NCI-H748 treated with DMSO at 0.1 percent for 48 hours (cell line): Measurements from ENCODE around the gene TRABD2B.
A peak's percentile ranks its signal among the peaks of the same experiment; 100 is the strongest.

Experiments
- DNase-seq: peaks from one replicate; lab custom pipeline; 2025; lab: John Stamatoyannopoulos, UW

The TRABD2B gene

DNA sequence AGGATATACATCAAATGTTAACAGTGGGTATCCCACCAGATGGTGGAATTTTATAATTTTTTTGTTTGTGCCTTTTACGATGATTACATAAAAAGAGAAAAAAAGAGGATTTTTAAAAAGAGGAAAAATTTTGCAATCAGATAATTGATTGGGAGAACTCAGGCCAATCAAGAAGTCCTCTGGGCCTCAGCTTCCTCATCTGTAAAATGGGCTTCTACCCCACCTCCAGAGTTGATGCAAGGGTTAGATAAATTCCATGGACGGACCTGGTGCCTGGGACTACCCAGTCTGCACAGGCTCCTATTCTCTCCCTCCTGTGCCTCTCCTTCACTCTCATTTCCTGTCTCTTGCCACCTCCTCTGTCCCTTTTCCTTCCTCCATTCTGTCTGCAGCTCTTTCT is 88.9 kb downstream of the TRABD2B start:
- no peak for DNase-seq

DNA sequence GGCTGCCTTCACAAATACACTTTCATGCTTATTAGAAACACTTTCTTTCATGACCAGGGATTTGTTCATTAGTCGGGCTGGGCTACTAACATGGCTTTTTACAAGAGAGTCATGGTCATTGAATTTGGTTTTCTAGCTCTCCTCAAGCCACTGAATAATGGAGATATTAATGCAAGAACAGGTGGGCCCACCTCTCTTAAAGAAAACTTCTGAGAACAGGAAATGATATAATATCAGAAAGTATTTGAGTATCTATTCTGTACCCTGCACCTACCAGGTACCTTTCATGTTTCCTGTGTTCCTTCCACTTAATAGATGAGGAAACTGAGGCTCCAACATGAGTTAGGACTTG is 90.0 kb downstream of the TRABD2B start:
- no peak for DNase-seq

DNA sequence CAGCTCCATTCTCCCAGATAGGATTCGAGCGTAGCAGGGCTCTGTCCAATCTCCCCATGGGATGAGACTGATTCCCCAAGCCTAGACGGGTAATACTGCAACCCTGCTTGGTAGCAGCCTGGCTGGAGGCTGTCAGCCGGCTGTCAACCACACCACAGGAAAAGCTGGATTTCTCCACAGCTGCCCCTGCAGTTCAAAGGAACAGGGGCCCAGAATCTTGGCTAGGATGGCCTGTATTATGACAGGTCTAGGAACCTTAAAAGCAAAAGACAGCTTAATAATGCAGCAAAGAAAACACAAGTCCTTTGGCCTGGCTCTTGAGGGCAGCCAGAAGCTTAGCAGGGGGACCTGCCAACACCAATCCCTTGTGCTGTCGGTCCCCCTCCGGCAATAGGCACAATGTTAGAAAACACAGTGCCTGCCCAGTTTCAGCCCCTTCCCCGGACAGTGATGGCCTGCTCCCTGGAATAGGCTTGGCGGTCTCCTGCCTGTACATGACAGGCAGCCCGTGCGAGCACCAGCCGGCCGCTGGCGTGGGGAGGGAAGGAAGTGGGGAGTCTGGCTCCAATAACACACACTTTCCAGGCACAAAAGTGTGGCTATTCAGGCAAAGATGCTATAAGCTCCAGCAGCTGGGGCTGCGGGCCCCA is 90.5 kb downstream of the TRABD2B start:
- DNase-seq = no peak

DNA sequence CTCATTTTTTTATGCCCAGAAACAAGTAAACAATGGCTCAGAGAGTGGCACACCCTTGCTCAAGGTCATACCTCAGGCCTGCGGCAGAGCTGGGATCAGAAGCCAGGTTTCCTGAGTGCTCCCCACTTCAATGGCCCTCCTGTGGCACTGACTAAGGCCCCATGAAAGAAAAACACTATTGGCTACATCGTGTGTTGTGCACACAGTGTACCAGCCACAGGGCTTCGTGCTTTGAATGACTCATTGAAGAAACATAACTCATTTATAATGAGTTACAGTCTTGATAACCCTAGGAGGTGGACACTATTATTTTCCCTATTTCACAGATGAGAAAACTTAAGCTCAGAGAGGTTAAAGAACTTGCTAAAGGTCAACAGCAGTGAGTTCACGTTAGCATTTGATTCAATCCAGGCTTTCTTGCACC is 91.2 kb downstream of the TRABD2B start:
- no peak for DNase-seq

DNA sequence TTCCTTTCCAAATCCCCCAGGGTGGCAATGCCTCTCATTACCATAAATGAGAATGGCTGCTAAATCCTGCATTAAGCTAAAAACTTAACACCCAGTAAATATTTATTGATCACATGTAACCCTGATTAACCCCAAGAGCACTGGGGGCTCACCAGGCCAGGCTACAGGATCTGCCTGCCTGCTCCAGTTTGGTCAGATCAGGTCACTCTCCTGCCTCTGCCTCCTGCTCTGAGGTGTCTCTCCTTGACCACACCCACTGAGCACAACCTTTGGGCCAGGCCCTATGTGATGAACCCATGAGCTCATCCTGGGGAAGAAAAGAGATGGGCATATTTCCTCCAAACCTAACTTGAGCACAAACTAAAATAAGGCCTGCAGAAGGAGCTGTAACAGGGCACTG is 93.5 kb downstream of the TRABD2B start:
- DNase-seq = no peak

DNA sequence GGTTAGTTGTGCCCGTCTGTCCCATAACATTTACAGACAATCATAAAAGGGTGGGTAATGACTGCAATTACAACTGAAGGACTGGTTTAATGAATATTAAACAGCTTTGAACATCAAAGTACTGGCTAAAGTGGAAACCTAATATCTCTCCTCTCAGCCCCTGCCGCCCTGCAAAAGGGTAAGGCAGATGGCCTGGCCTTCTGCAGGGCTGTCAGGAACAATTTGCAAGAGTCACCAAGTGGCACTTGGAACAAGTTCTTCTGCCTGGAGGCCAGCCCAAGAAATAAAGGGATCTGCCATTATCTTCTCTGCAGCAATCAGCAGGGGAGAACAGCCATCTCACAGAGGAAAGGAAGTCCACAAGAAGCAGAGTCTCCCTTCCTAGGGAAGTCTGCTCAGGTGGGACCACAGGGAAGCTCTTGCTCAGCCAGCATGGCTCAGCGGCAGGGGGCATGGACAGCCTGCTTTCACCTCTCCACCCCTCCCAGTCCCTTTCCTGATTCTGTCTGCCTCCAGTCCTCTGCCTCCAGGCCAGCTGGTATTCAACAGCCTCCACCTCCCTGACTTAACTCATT is 96.1 kb downstream of the TRABD2B start:
- peak; percentile 61 for DNase-seq

DNA sequence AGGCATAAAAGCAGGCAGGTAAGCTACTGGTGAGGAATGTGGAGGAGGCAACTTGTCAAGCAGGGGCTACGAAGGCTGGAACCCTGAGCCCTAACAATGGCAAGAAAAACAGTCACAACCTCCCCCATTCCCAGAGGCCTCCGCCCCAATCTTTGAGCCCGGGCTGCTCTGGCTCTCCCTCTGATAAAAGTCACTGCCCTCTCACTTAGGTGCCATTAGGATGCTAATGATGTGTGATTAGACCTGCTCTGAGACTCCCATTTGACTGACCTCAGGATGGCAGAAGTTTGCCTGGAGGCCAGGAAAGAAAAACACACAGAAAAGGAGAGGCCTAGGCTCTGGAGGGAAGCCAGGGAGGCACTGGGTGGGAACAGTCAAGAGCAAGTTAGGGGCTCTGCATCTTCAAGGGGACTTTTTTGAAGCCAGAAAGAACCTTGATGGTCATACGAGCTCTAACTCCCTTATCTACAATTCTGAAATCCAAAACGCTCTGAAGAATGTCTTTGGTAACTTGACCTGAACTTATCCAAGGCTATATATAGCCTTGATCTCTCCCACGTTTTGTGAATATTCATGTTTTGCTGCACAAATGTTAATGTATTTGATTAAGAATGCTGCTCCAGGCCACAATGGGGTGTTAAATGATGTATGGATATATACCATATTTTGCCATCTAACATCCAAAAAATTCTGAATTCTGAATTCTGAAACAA is 98.9 kb downstream of the TRABD2B start:
- DNase-seq = no peak

DNA sequence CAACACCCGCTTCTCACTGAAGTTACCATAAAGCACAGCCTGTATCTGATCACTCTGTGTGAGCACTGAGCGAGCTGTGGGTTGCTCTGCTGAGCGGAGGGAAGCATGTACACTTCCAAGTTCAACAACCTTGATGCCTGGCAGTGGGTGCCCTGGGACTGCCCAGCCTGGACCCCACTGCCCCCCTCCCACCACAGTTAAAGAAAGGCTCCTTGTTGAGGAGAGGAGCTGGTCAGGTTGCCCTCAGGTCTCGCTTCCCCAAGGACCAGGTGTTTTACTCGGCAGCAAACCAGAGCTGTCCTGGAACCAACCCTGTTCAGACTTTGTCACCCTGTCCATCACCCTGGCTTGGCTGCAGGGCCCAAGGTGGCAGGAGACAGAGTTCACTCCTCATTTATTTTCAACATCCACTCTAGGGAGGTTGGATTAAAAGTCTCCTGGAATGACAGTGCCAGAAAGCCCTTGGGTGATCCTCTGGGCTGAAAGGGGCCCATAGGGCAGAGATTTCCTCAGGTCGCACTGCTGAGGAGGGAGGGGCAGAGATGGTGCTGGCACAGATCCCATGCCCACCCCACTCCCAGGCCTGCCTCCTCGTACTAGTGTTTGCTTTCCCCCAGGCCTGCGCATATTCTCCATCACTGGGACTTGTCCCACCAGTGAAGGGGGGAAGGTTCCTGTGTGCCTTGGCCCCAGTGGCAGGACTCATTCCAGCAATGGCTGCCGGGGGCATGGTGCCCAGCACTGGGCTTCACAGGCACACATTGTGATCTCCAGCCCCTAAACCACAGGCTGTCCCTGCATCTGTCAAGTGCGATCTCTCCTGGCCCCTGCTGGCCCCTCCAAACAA is 101.7 kb downstream of the TRABD2B start:
- no peak for DNase-seq

DNA sequence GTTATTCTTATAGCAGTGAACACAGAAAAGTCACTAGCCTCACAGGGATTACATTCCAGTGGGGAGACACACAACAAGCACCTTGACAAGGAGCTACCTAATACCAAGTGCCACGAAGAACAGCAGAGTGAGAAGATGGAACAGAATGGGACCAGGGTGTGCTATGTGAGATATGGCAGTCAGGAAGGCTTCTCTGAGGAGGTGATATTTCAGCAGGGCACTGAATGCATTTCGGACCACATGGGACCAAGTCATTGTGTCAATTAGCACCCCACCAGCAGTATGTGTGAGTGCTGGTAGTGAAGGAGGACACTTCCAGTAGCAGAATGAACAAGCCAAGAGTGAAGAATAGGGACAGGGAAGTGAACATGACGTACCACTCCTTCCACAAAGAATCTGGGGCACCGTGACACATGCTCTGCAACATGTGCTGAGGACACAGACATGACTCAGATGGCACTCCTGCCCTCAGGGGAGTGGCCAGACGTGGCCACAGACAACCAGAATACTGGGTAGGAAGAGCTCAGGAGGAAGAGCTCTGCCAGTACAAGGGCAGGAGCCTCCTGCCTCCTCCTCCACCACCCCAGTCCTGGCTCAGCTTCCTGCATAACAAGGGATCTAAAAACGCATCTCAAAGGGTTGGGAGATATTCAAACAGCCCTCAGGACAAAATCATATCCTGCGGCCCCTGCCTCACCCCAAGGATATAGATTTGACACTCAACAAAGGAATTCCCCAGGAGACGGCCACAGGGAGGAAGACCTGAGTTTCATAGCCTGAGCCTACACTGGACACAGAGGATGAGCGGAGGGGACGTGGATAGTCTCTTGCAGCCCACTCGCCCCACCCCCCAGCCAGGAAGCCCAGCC is 102.5 kb downstream of the TRABD2B start:
- no peak for DNase-seq

DNA sequence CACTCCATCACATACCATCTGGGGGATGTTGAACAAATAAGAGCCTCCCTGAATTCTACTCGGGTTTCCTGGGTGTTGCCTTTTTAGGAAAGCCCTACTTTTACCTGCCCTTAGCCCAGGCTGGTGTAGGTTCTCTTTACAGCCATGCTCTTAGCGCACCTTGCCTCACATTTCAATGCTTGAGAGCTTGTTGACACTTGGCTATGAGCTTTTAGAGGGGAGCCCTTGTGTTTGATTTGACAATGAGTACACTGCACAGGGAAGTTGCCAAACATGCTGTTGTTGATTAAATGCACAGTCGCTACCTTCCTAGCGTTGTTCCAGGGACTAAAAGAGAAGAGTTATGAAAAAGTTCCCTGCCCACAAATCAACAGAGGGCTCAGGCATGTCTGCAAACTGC is 103.8 kb downstream of the TRABD2B start:
- DNase-seq = no peak

DNA sequence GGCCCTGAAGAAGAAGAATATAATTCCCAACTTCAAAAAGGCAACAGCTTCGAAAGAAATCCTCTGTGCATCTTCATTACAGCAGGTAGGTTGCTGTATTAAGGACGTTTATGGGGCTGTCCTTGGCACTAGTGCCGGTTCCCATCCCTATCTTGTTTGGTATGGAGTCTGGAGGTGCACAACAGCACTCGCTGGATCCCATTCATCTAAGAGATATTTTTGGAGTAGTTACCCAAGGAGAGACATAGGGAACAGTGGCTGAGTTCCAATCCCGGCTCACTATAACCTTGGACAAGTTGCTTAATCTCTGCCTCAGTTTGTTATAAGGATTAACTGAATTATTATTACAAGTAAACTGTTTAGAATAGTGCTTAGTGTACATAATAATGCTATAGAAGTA is 106.4 kb downstream of the TRABD2B start:
- DNase-seq = no peak

DNA sequence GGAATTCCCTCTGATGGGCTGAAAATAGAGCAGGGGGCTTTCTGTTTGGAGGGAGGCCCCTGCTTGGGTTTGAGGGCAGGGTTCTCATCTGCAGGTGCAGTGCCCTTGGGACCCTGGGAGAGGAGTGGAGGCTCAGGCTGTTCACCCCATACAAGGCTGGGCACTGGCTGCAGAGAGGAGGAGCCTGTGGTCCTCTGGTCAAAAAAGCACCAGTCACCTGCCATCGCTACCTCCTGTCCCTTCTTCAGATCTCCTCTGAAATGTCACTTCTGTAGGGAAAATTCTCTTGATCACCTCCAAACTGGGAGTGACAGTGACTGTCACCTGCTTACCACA is 108.9 kb downstream of the TRABD2B start:
- no peak for DNase-seq

DNA sequence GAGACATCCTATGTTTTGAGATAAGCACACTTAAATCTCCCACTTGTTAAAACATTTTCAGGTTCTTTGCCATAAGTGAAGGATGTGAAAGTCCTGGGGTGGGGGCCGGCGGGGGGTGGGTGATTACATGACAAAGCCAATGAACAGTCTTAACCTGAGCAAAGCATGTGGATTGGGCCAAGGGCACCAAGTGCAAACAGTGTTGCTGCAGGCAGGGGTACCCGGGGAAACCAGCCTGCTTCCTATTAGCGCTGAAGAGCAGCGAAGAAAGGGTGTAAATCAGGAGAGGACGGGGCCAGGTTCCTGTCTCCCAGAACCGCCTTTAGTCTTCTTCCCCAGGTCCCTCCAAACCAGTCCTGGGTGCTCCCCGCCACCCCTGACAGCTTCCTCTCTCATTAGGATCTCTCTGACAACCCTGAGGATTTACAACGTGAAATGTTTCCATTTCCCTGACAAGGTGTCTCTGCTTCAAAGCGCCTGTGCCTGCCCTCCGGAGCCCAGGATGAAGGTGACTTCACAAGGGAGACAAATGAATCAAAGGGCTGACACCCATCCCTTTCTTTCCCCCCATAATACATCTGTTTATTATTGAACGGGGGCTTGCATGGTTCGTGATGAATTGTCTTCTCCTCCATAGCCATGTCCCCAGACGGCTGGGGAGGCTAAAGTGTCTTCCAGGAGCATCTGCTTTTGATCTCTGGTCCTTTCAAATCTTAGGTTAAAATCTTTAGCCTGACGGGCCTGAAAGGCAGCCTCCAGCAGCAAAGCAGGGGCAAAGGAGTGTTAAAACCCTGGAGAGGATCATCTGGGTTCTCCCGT is 109.5 kb downstream of the TRABD2B start:
- no peak for DNase-seq

DNA sequence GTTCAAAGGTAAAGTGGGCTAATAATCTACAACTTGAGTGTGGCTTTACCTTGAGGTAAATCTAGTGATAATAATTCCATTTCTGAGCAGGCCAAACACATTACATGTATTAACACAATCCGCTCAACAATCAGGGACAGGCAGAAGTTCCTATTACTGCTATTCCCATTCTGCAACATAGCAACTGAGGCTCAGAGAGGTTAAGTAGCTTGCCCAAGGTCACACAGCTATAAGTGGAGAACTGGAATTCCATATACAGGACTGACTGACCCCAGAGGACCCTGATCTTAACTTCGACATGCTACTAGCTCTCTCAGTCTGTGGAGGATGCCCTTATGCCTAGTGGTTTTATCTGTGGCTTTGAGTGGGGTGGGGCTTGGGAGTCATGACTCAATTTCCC is 110.1 kb downstream of the TRABD2B start:
- no peak for DNase-seq

DNA sequence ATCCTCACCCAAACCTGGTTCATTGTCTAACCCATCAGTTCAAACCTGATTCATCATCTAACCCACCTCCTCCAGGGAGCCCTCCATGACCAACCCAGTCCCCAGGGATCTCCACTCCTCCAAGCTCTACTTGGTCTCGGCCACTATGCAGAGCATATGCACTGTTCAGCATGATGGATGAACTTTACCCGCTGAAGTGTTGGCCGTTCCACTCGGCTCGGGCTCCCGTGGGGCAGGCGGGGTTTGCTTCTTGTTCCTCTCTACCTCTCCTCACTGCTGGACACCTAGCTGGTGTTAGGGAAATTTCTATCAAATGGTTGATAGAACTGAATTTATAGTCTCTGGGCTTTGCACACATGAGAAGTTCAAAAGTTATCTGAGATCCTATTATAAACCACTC is 111.0 kb downstream of the TRABD2B start:
- DNase-seq = no peak

DNA sequence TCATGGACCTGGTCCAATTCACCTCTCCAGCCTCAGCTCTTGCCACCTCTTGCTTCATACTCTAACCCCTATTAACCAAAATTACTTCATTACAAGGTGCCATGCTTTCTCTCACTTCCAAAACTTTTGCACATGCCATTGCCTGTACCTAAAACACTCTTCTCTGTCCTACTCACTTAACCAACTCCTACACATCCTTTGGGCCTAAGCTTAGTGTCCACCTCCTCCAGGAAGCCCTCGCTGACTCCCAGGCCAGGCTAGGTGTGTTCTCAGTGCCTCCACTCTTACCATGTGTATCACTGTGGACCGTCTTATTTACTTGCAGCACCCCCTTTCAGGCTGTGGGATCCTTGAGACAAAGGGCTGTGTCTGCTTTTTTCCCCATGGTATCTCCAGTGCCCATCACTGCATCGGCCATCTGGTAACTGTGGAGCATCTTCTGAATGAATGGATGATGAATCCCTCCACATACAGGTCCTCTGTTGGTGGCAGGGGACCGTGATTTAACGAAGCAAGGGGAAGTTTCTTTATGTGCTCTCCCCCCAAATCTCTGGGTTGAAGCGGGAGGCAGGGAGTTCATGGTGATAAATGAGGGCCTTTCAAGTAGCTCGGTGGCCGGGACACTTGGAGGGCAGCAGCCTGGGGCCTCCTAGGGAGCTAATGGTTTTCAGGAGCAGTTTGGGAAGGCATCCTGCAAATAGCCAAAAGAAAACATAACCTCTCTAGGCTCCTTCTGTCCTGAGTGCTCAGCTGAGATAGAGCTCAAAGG is 111.9 kb downstream of the TRABD2B start:
- no peak for DNase-seq

DNA sequence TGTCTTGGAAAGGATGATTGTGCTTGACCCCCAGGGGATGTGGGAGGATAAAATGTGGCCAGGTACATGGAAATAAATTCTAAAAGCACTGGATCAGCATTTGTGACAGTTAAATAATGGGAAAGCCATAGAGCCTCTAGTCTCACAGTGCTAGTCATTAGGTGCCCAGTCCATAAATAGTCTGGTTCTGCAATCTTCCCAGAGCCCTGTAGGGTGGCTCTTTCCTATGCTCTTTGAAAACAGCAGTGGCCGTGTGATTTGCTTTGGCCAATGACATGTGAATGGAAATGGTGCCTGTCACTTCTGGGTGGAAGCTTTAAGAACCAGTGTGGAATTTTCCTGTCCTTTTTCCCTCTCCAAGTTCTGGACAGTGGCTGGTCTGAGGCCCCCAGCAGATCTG is 113.2 kb downstream of the TRABD2B start:
- DNase-seq = no peak

DNA sequence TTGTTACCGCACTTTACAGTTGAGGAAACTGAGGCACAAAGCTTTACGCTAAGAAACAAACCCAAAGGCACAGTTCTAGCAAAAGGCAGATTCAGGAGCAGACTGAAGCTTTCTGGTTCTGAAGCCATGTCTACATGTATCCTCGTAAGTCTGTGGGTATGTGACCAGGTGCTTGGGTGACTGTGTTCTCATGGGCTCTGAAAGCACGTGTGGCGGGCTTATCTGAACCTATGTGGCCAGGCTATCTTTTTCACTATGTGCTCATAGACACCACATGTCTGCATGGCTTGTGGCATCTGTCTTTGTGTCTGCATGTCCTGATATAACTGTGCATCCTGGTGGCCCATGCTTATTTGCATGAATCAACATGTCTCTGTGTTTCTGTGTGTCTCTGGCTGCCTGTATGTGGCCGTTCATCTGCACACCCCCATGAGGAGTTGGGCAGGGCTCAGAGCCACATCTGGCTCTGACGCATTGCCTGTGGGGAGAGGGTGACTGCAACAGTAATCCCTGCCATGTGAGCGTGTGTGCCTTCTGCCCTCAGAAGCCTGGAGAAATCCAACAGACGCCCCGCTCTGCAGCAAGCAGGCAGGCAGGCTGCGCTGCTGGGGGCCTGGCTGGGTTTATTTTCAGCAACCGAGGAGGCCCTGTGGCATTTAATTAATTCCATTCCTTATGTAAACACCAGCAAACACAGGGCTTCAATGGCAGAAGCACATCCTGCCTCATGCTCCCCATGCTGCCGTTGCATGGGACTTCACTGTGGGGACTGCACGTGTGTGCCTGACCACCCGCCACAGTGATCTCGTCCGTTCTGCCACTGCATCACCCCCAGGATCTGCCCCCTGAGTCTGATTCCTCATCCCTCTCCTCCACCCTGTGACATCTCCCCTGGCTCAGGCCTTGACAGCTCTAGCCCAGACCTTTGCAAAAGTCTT is 115.4 kb downstream of the TRABD2B start:
- no peak for DNase-seq

DNA sequence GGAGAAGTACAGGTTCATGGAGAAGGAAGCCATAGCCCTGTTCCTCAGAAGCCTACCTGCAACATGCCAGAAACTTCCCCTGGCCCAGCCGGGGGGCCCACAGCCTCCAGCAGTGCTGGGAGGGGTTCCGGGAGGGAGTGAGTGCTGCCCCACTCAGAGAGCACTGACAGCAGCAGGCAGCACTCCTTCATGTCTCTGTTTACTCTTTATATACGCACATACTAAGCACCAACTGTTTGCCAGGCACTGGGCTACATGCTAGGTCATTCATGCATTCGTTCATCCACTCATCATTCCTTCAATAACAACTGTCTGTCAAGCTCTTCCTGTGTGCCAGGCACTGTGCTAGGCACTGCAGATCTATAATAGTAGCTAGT is 120.6 kb downstream of the TRABD2B start:
- DNase-seq = no peak
